HG03066 (cell line): ENCODE data around the gene SENP6.

Experiments used
- ATAC-seq: cut with Tn5 transposase; IDR thresholded peaks from one replicate; pipeline ENCODE4 v1.9.1; 2021; ENCODE audit warnings: low read depth; ENCODE audit not compliant: unreplicated experiment

SENP6 gene

DNA sequence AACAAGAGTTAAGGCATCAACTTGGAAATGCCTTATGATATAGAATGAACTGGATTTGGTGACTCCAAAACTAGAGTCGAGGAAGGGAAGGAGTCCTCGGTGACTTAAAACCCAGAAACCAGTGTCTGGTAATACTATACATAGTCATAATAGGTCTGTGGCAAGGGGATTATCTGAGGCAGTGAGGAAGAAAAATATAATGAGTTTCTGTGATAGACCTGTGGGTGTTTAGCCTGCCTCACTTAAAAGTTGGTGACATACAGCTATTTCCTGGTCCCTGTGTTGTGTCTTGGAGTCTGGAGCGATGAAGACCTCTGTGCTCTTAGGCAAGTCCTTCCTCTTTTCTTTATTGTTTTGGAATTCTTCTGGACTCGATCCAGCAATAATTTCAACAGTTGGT lies 142.3 kb downstream of the SENP6 start:
- no peak for ATAC-seq

DNA sequence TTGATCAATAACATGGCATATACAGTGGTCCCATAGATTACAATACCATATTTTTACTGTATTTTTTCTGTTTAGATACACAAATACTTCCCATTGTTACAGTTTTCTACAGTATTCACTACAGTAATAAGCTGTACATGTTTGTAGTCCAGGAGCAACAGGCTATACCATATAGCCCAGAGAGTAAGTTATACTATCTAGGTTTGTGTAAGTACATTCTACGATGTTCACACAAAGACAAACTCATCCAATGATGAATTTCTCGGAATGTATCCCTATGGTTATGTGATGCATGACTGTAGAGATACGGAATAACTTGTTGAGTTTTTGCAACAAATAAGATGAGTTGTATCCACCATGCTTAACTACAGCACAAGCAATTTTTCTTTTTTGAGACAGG lies 143.7 kb downstream of the SENP6 start:
- no peak for ATAC-seq

DNA sequence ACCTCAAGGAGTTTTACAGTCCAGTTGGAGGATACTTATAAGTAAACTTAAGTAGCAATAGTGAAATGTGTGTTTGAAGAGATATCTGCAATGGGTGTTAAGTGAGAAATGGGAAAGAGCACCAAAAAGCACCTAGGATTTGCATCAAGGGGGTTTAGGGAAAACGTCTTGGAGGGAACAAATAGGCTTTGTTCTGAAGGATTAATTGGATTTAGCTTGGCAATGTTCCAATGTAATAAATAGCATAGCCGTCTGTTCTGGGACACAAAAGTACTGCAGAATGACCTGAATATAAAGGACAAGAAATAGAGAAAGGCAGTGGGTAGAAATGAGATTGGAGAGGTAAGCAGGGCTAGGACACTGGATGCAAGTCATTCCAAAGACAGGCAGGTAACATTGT lies 144.5 kb downstream of the SENP6 start:
- ATAC-seq: no peak

DNA sequence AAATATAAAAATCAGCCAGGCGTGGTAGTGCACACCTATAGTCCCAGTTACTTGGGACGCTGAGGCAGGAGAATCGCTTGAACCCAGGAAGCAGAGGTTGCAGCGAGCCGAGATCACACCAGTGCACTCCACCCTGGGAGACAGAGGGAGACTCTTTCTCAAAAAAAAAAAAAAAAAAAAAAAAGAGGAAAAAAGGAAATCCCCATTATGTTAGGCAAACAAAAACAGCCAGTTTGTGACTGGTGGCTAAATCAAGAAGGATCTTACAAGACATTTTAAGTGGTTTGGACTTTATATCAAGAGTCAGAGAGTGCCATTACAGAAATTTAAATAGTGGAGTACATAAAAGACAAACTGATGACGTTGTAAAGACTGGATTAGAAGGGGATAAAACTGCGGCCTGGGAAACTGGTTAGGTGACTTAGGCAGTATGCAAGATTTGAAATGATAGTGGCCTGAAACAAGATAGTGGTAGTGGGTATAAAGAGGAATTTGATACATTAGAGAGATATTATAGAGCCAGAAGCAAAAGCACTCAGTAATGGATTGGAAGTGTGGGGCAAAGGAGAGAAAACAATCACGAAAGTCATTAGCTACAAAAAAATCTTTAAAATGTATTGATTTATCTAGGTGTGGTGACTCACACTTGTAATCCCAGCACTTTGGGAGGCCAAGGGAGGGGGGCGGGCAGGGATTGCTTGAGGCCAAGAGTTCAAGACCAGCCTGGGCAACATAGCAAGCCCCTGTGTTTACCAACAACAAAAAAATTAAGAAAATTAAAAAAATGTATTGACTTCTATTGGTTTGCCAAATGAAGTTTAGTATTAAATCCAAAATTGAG lies 145.7 kb downstream of the SENP6 start:
- ATAC-seq: no peak

DNA sequence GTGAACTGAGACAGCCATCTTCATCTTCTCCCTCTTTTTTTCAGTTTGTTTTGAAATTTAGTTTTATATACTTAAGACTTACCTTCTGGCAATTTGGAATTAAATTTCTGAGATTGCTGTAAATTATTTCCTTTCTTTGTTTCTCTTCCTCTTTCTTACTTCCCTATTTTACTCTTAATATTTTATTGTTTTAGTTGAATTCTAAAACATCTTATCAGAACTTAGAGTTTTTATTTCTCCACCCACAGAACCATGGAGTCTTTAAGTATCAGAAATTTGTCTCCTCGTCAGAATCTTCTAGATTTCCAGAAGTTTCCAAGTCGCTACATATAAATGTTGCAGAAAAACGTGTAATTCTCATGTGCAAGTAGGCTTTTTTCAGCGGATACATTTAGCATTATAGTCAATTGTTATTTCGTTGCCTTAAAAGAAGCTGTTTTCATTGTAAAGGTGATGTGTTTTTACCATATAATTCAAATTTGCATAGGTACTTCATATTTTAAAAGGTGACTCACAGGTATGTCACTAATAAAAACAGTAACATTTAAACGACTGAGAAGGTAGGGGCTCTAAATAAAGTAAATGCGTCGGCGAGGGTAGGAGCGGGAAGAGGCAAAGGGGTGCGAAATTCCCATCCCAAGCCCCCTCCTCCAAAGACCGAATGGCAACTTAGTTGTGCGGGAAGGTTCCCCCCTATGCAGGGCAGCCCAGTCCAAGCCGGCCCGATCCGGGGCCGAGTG lies 146.5 kb downstream of the SENP6 start:
- peak; percentile 1 for ATAC-seq

DNA sequence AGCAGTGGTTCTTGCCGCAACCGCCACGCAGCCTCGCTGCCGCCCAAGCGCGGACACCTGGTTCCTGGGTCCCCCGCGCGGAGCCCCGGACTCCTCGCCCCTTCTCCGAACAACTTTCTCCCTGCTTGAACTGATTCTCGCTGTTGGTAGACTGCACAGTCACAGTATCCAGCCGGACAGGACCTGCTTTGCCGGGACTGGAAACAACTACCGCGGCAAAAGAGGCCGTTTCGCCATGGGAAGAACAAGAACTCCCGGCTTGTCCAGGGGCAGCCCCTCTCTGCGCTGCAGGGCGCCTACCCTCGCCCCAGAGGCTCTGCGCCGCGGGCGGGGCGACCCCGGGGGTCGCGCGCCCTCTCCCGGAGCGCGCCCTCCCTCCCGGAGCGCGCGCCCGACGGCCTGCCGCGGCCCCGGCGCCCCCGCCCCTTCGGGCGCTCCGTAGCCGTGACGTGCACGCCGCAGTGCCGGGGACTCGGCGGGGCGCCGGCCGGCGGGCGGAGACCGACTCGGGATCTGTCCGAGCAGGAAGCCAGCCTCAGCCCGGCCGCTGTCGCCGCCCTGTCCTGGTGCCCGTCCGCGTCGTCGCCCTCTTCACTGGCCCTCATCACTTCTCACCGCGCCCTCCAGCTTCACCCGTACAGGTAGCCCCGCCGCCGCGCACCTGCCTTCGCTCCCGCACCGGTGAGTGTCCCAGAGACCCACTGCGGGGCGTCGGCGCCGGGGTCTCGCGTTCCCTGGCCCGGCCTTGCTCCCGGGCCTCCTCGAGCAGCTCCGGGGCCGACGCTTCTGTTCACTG lies 147.3 kb downstream of the SENP6 start, which contains the start of gene MYO6:
Gene MYO6, plus strand, starts transcription at position 497 of the 796 bp plus-strand sequence. CDS start 68,309 bp downstream, outside the sequence.
- ATAC-seq: peak; percentile 70

DNA sequence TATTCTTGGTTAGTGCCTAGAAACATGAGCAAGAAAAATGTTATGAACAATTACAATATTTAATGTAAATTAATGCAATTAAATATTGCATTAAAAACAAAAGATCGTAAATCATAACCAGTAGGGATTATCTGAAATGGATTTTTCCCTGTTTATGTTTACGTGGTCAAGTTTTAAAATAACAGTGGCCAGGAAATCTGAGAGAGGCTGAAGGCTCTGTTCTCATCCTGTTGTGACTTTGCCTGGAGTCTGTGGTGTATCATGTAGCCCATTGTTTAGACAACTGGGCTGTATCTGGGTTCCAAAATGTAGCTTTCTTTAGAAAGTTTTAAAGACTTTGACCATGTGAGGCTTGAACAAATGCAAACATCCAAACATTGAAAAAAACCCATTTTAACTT lies 149.8 kb downstream of the SENP6 start:
- no peak for ATAC-seq

DNA sequence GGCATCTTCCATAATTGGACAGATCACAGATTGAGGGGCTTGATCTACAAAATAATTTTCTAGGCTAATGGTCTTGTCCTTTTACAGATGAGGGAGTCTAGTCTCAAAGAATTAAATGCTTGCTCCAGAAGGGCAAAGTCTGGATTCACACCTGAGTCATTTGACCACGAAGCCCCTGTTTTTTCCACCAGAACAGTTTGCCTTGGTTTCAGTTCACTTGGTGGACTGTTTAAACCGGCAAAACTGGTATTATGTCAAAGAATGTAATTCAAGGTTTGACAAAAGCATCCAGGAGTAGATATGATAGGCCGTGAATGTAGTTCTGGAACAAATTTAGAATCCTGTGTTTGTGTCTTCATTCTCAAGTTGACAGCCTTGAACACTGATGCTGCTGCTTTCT lies 150.7 kb downstream of the SENP6 start:
- no peak for ATAC-seq

DNA sequence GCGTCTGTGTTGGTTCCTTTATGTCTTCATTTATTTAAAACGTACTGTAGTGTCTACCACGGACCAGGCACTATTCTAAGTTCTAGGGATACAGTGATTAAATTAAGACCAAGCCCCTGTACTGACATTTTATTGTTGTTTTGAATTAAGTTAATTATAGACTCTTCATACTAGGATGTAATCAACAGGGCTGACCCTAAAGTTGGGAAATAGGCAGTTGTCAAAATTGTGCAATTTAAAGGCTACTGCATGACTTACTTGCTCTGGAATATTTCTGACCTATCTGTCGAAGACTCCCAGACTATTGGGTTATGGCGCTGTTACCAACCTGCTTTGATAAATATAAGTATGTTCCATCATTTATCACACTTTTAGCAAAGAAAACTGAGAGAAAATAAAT lies 154.0 kb downstream of the SENP6 start:
- no peak for ATAC-seq

DNA sequence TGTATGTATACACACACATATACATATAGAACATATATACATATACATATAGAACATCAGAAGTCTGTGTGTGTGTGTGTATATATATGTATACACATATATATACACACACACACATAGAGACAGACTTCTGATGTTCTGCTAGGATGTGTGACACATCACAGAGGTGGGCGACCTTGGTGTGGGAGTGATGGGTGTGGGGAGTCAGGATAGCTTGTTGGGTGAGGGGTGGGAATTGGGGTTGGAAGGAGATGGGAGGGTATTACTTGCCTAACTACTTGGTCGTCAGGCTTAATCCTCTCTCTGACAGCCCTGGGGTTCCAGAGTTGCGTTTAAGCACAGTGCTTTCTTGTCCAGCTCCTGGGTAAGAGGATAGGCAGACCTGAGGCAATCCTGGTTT lies 155.6 kb downstream of the SENP6 start:
- no peak for ATAC-seq

DNA sequence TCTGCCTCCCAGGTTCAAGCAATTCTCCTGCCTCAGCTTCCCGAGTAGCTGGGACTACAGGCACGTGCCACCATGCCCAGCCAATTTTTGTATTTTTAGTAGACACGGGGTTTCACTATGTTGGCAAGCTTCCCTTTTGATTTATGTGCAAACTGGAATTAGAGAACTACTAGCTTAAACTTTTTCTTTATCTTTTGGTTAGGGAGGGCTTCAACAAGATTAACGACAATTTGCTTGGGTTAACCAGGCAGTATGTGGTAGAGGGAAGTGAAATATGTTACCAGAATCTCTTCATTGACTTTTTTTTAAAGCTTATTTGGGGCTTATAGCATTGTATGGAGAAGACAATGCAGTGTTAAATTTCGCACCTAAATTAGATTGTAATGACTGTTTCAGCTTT lies 156.4 kb downstream of the SENP6 start:
- ATAC-seq: no peak

DNA sequence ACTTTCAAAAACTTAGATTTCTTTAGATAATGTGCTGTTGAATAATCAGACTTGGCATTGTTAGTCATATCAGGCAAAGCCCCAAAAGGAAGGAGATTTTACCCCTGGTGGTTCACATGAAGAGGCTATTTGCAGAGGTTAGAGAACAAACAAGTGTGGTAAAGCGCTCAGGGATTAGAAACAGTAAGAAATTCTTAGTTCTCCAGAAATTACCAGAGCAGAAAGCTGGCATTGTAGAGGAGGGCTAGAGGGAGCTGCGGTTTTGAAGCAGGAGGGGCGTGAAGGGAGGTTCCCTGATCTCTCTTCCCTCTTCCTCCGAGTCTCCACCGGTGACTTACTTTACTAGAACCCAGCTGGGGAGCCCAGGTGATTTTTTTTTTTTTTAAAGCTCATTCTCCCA lies 157.5 kb downstream of the SENP6 start:
- ATAC-seq: no peak

DNA sequence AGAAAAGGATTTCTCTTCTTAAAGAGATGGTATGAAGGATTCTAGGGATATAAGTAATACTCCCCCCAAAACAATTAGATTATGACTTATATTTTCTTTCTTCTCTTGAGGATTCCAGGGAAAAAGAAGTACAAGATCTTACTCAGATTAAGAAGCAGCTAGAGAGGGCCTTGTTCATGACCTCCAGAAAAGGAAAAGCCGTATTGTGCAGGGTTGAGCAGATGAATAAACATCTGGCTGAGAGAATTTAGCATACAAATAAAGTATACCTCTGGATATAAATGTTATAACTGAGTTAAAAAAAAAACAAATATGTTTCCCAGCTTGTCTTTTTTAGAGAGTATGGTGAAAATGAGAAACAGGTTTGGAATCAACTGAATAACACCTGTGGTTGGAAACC lies 158.6 kb downstream of the SENP6 start:
- no peak for ATAC-seq

DNA sequence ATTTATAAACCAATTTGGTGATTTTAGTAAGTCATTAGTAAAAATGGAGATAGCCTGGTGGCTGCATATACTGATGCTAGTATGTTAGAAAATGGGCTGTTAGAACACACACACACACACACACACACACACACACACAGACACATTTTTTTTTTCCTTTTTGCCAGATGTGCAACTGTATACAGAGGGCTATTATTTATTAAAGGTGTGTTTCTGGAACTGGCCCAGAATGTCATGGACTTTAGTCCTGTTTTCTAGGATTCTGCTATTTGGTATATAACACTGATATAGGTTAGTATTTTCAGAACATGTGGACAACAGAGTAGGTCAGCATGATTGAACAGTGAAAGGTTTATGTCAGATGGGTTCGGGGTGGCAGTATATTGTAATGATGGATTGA lies 159.8 kb downstream of the SENP6 start:
- ATAC-seq: no peak

DNA sequence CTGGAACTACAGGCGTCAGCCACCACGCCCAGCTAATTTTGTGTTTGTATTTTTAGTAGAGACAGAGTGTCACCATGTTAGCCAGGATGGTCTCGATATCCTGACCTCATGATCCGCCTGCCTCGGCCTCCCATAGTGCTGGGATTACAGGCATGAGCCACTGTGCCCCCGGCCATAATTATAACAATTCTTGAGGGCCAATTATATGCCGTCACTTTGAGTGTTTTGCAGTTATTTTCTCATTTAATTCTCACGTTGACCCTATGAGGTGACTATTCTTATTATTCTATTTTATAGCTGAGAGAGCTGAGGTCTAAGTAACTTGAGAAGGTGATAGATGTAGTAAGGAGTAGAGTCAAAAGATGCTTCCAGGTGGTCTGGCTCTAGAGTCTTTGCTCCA lies 160.4 kb downstream of the SENP6 start:
- no peak for ATAC-seq

DNA sequence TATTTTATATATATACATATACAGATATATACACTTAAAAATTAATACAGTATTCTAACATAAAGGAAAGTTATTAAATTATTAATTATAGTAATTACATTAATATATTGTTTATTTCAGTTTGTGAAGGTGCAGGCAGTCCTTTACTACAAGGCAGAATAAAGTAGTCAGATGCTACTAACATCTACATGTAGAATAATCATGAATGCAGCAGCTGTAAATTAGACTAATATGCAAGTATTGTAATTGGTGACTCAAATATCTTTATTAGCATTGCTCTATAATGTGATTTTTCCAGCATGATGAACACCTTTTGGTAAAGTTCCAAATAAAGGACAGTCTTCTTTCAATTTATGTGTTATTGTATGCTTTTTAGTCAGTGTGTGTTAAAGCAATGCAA lies 164.7 kb downstream of the SENP6 start:
- ATAC-seq: no peak
